Heart left ventricle (tissue), 16 donors: ENCODE data around the gene SCFD2. TPM values are rescaled to one million over a fixed set of nuclear protein-coding genes. Genes with fewer than 3 reads are reported as not detected.

Experiments
- ATAC-seq, 4 donors: fragments of 200-7000 bp; cut with Tn5 transposase; one replicate each; pipeline ENCODE4 v1.9.1; 2020 to 2022; ENCODE audit warnings: moderate library complexity in 4 of 4, mild to moderate bottlenecking in 3 of 4, moderate number of reproducible peaks in 1 of 4
- DNase-seq, 5 donors: peaks; one replicate each; pipeline ENCODE4 v3.0.0-alpha.2; 2020
- H3K27ac ChIP-seq, 12 donors: fragments of 200-600 bp; sonication (generic) in 4 of 12; one replicate each; pipeline versions ENCODE4 v1.5.0 to v1.8.0; 2016 to 2022; ENCODE audit warnings: mild to moderate bottlenecking in 2 of 12
- H3K27me3 ChIP-seq, 9 donors: fragments of 200-600 bp; sonication (generic) in 2 of 9; one replicate each; pipeline versions ENCODE4 v1.5.1 to v1.8.0; 2016 to 2022; ENCODE audit warnings: mild to moderate bottlenecking in 3 of 9
- H3K36me3 ChIP-seq, 9 donors: fragments of 200-600 bp; sonication (generic) in 2 of 9; one replicate each; pipeline versions ENCODE4 v1.5.0 to v1.8.0; 2018 to 2022; ENCODE audit warnings: mild to moderate bottlenecking in 2 of 9
- H3K4me1 ChIP-seq, 12 donors: fragments of 200-600 bp; sonication (generic) in 4 of 12; one replicate each; pipeline versions ENCODE4 v1.5.0 to v1.8.0; 2016 to 2022; ENCODE audit warnings: mild to moderate bottlenecking in 3 of 12
- H3K4me3 ChIP-seq, 12 donors: fragments of 200-600 bp; sonication (generic) in 4 of 12; one replicate each; pipeline versions ENCODE4 v1.5.0 to v1.8.0; 2017 to 2022; ENCODE audit warnings: mild to moderate bottlenecking in 9 of 12, moderate library complexity in 4 of 12
- H3K9me3 ChIP-seq, 12 donors: fragments of 200-600 bp; sonication (generic) in 4 of 12; one replicate each; pipeline versions ENCODE4 v1.5.0 to v1.8.0; 2016 to 2022; ENCODE audit warnings: mild to moderate bottlenecking in 1 of 12
- POLR2A ChIP-seq, 2 donors: fragments of 450-650 bp; IDR thresholded peaks; one replicate each; pipeline ENCODE4 v1.6.1; 2017; ENCODE audit warnings: antibody characterized with exemption in 2 of 2, mild to moderate bottlenecking in 2 of 2, moderate library complexity in 2 of 2
- WGBS, 4 donors: extraction: QIAGEN DNeasy Blood & Tissue Kit in 2 of 4; methylation state at CpG; one replicate each; pipeline versions ENCODE4 v1.1.5 to v1.1.7; 2013 to 2018; 5-methylcytosine and 5-hydroxymethylcytosine counted together
- intact Hi-C, 10 donors: fragments of 100-400 bp; cut with DNase I; formaldehyde crosslinking; loops; one replicate each; pipeline versions ENCODE4 v1.11.1 to v1.14.2; 2022
- polyA plus RNA-seq, 2 donors: library from polyadenylated mRNA; stranded (reverse); fragments of 200-250 nt; gene quantifications; one replicate each; pipeline ENCODE4 v1.2.3, GENCODE V29; 2013
- total RNA-seq, 9 donors: library from RNA; depleted of rRNA in 2 of 9; stranded (reverse); fragments of >200 nt in 2 of 9; fragmentation: NEBNext Ultra II Directional in 3 of 9; extraction: Animal tissue kit (Norgen Biotek cat#: 25700) in 3 of 9; gene quantifications; one replicate each; pipeline versions ENCODE4 v1.1.0 to v1.2.4, GENCODE V29; 2016 to 2023
- TF ChIP-seq, protein P1 (sequence below), 12 donors: fragments of 200-600 bp; sonication (generic) in 4 of 12; IDR thresholded peaks; one replicate each; pipeline versions ENCODE4 v1.5.0 to v1.8.0; 2018 to 2022; ENCODE audit warnings: antibody characterized with exemption in 12 of 12, mild to moderate bottlenecking in 5 of 12
- donor health status: ischemic (EF 13 %, LVEDD 7.1; RV severe dilation, severe dysfunction).
- donor health status: healthy with polysubstance abuse.
- donor health status: DM: no; HTN: yes; CAD: no.
- donor health status: DM: no; HTN: no; CAD: no.
- donor health status: ischemic (EF 25% LVEDD 6.9; RV normal size, moderate dysfunction).
- donor health status: ischemic (EF 25% LVEDD 5.7; RV mildly dilated, moderate dysfunction).
- donor health status: healthy.
- donor health status: DM: yes; HTN: yes; CAD: no.
- donor health status: ischemic (EF 35%, LVEDD 5.7; RV mildly dilated, moderate dysfunction).
- donor health status: nonischemic (EF 11% LVEDD 7.7; RV severe dilation, severe dysfunction).
- donor health status: DM: yes; HTN: yes; CAD: no.
- donor health status: PGD.
- donor health status: ischemic (EF 29% LVEDD 5.4; RV normal size, mild dysfunction).
- donor health status: nonischemic (EF 23%, LVEDD 6.1; RV moderate dilation, normal function).

Gene SCFD2
- total and polyA plus RNA-seq, 11 donors: 3.7 to 14.0 (median 9.8) TPM

DNA sequence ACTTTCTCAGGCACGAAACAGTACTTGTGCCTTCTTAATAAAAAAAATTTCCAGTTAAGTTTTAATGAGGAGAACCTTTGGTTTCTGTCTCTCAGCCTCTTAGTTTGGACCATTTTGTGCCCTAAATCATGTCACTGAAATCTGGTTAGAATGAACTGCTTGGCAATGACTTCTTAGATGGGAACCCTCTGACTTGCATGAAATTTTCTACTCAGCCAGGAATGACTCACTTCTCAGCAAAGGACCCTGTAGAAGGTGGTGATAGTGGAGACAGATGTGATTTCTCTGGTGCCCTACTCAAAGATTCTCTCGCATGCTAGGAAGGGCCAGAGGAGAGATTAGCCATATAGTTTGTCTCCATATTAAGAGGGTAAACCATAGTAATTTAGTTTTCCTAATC lies 453.3 kb downstream of the SCFD2 start:
- H3K27ac ChIP-seq: no peak overlapping the region
- WGBS, 4 donors: 83 to 94% (median 88%) methylated on average over 2 of the region's 2 CpGs
- TF ChIP-seq POLR2A (IDR thresholded peaks at IDR 0.05): no peak
- TF ChIP-seq, protein P1, sequence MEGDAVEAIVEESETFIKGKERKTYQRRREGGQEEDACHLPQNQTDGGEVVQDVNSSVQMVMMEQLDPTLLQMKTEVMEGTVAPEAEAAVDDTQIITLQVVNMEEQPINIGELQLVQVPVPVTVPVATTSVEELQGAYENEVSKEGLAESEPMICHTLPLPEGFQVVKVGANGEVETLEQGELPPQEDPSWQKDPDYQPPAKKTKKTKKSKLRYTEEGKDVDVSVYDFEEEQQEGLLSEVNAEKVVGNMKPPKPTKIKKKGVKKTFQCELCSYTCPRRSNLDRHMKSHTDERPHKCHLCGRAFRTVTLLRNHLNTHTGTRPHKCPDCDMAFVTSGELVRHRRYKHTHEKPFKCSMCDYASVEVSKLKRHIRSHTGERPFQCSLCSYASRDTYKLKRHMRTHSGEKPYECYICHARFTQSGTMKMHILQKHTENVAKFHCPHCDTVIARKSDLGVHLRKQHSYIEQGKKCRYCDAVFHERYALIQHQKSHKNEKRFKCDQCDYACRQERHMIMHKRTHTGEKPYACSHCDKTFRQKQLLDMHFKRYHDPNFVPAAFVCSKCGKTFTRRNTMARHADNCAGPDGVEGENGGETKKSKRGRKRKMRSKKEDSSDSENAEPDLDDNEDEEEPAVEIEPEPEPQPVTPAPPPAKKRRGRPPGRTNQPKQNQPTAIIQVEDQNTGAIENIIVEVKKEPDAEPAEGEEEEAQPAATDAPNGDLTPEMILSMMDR (IDR thresholded peaks at IDR 0.05): no peak
- DNase-seq (no peak), ATAC-seq (no peak)
- no peaks in the 10 kb centered on the region for H3K27me3 ChIP-seq
- no peaks in the 10 kb centered on the region for H3K9me3 ChIP-seq
- no peaks in the 10 kb centered on the region for H3K36me3 ChIP-seq
- H3K4me3 ChIP-seq: no peak overlapping the region
- intact Hi-C loops: loop anchor here in 3 of 10 donors (5.0 kb wide), 3 partner anchors 35 to 70 kb away; no protein-coding TSS in a partner anchor
- peaks cover 0 to 27% (median 12%) of the 10 kb centered on the region in 12 donors for H3K4me1 ChIP-seq

DNA sequence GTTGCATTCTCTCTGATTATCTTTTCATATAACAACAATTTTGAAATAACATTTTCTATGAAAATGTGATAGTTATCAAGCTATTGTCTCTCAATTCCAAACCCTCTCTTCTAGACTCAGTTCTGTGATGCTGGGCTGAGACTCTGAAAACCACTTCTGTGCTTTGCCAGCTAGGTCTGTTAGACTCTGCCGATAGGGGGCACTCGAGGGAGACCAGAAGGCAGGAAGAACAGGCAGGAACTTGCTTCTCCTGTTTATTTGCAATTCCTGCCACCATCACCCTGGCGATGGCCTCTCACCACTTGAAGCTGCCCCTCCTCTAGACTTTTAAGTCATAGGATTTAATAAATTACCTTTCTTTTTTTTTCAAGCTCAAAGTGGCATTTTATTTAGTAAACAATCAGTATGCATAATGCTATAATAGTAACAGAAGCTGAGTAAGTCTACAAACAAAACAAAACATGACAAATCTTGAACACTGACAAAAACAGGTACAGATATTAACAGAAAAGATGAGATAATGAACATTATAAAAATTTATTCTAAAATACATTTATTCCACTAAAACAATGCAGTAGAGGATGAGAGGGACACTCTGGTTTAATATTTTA lies 454.1 kb downstream of the SCFD2 start:
- WGBS, 4 donors: 7 to 12% (median 12%) methylated on average over 3 of the region's 3 CpGs
- ATAC-seq: peak in 3 of 4 donors; percentile 61 to 68 (median 64)
- TF ChIP-seq, protein P1 (IDR thresholded peaks at IDR 0.05): peak; percentile 61 to 79 (median 74)
- no peak for TF ChIP-seq POLR2A (IDR thresholded peaks at IDR 0.05)

DNA sequence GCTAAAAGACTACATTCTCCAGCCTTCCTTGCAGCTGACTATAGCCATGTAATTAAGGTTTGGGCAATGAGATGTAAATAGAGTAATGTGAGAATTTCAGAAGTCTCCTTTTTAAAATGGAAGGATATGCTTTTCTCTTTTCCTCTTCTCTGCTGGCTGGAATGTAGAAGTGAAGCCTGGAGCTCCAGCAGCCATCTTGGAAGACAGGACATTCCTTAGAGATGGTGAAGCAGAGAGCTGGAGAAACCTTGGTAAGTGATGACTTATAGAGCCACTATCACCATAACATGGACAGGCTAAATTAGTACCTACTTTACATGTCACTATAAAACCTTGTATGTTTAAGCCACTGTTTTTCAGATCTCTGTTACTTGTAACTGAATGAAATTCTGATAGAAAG lies 455.7 kb downstream of the SCFD2 start:
- Histone ChIP-seq H3K4me1 (peaks cover 0 to 27% (median 12%) of the 10 kb centered on the region in 12 donors), H3K27me3 (no peaks in the 10 kb centered on the region), H3K4me3 (no peak overlapping the region), H3K9me3 (no peaks in the 10 kb centered on the region), H3K27ac (no peak overlapping the region), H3K36me3 (peaks cover 0 to 8% (median 0%) of the 10 kb centered on the region in 9 donors)
- intact Hi-C loops: loop anchor here in 3 of 10 donors (5.0 kb wide), 3 partner anchors 33 to 72 kb away; no protein-coding TSS in a partner anchor
- ATAC-seq: no peak
- DNase-seq: no peak
- TF ChIP-seq, protein P1 (IDR thresholded peaks at IDR 0.05): no peak
- no peak for TF ChIP-seq POLR2A (IDR thresholded peaks at IDR 0.05)

More for the DNA sequence above, 454.1 kb downstream of the SCFD2 start:
- peak; percentile 65 to 83 (median 72) for DNase-seq
- Histone ChIP-seq H3K27ac (no peak overlapping the region), H3K36me3 (peaks cover 0 to 5% (median 0%) of the 10 kb centered on the region in 9 donors), H3K4me1 (peaks cover 0 to 27% (median 12%) of the 10 kb centered on the region in 12 donors), H3K4me3 (no peak overlapping the region), H3K27me3 (no peaks in the 10 kb centered on the region), H3K9me3 (no peaks in the 10 kb centered on the region)
- intact Hi-C loops: loop anchor here in 3 of 10 donors (5.0 kb wide), 3 partner anchors 34 to 71 kb away; no protein-coding TSS in a partner anchor

DNA sequence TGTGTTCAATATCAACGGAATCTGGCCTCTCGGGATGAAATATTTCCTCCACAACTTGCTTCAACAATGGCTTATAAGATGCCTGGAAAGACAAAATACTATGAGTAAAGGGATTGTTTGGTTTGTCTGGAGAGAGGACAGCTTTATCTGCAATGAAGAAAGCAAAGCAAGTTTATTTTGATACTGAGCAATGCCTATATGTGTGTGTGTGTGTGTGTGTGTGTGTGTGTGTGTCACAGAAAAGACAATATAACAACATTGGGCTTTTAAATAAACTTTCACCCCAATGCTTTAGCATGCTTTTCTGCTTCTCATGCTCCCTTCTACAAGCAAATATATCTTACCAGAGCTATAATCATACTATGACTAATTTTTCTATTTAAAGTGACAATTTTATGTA lies 458.4 kb downstream of the SCFD2 start:
- peaks cover 0 to 8% (median 0%) of the 10 kb centered on the region in 9 donors for H3K36me3 ChIP-seq
- H3K4me3 ChIP-seq: no peak overlapping the region
- no peaks in the 10 kb centered on the region for H3K27me3 ChIP-seq
- H3K4me1 ChIP-seq: peaks cover 0 to 4% (median 0%) of the 10 kb centered on the region in 12 donors
- H3K27ac ChIP-seq: no peak overlapping the region
- ATAC-seq: no peak
- 77 to 90% (median 83%) methylated on average over 2 of the region's 2 CpGs for WGBS, 4 donors
- TF ChIP-seq, protein P1 (IDR thresholded peaks at IDR 0.05): no peak
- TF ChIP-seq POLR2A (IDR thresholded peaks at IDR 0.05): no peak
- intact Hi-C loops: no loop called here
- DNase-seq: no peak
- H3K9me3 ChIP-seq: no peaks in the 10 kb centered on the region
